PC-9 (cell line): ENCODE results near the gene LDLRAD3.

Source experiments
- EZH2 ChIP-seq: fragments of 200-600 bp; sonication (generic); IDR thresholded peaks from 2 replicates; pipeline ENCODE4 v1.8.0; 2017; ENCODE audit warnings: antibody characterized with exemption, low read depth
- TF ChIP-seq, protein P1 (sequence below): fragments of 200-600 bp; sonication (generic); conservative IDR thresholded peaks from 2 replicates; pipeline ENCODE4 v1.6.1; 2017; ENCODE audit warnings: mixed run types, antibody characterized with exemption, mild to moderate bottlenecking, moderate library complexity

GRCh38 chr11:36115378-36115801 lies 171.5 kb downstream of the LDLRAD3 start:
- TF ChIP-seq, protein P1, sequence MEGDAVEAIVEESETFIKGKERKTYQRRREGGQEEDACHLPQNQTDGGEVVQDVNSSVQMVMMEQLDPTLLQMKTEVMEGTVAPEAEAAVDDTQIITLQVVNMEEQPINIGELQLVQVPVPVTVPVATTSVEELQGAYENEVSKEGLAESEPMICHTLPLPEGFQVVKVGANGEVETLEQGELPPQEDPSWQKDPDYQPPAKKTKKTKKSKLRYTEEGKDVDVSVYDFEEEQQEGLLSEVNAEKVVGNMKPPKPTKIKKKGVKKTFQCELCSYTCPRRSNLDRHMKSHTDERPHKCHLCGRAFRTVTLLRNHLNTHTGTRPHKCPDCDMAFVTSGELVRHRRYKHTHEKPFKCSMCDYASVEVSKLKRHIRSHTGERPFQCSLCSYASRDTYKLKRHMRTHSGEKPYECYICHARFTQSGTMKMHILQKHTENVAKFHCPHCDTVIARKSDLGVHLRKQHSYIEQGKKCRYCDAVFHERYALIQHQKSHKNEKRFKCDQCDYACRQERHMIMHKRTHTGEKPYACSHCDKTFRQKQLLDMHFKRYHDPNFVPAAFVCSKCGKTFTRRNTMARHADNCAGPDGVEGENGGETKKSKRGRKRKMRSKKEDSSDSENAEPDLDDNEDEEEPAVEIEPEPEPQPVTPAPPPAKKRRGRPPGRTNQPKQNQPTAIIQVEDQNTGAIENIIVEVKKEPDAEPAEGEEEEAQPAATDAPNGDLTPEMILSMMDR, result no peak
- no peak for TF ChIP-seq EZH2
